H1 (cell line): Measurements from ENCODE around the gene MCF2L2. TPM values are rescaled to one million over a fixed set of nuclear protein-coding genes. Genes with fewer than 3 reads are reported as not detected.

Experiments used
- CBX8 ChIP-seq: fragments of 300-800, 300-1000 bp; sonication (generic); IDR thresholded peaks from 2 replicates; pipeline ENCODE4 v1.7.1; 2016; ENCODE audit warnings: low read depth, low read length, borderline replicate concordance
- GABPA ChIP-seq: IDR thresholded peaks from 2 replicates; pipeline ENCODE4 v1.6.1; 2011; ENCODE audit warnings: mild to moderate bottlenecking, low read length, moderate library complexity, borderline replicate concordance; ENCODE audit not compliant: insufficient read depth
- MAX ChIP-seq: IDR thresholded peaks from 2 replicates; pipeline ENCODE4 v1.6.1; 2012; ENCODE audit warnings: inconsistent platforms
- NRF1 ChIP-seq: IDR thresholded peaks from 2 replicates; pipeline ENCODE4 v1.6.1; 2011; ENCODE audit warnings: mild to moderate bottlenecking, low read depth, low read length, improper control_type of control experiment
- RBBP5 ChIP-seq: IDR thresholded peaks from 2 replicates; pipeline ENCODE4 v1.7.1; 2012; ENCODE audit warnings: low read depth, mild to moderate bottlenecking, inconsistent platforms, low read length, moderate library complexity, borderline replicate concordance
- RFX5 ChIP-seq: IDR thresholded peaks from 2 replicates; pipeline ENCODE4 v1.6.1; 2011; ENCODE audit warnings: low read depth, low read length, improper control_type of control experiment, borderline replicate concordance
- TEAD4 ChIP-seq: IDR thresholded peaks from 2 replicates; pipeline ENCODE4 v1.6.1; 2012; ENCODE audit warnings: low read depth, low read length, inconsistent platforms, mixed read lengths
- polyA plus RNA-seq, 7 experiments: library from polyadenylated mRNA; depleted of rRNA in 3 of 7; stranded (reverse) in 5 of 7; unstranded in 2 of 7; fragments of >200 nt in 5 of 7; fragments of 200-250 nt in 2 of 7; gene quantifications; 1 replicate in 5 of 7; 2 replicates in 1 of 7; 4 replicates in 1 of 7; pipeline versions ENCODE4 v1.2.1 to v1.2.3, GENCODE V29; 2011 to 2013; ENCODE audit warnings: missing spikeins in 2 of 7, mixed read lengths in 2 of 7
- total RNA-seq: library from RNA; stranded (reverse); fragmentation: NEBNext Ultra II Directional; extraction: Animal tissue kit (Norgen Biotek cat#: 25700); gene quantifications from 2 replicates; pipeline ENCODE4 v1.2.1, GENCODE V29; 2021

The MCF2L2 gene
- total and polyA plus RNA-seq, 2 of the 8 experiments (the other 6 are each of a cell fraction or from before 2014, with no cell fraction given) = 4.1 to 13.7 TPM

- TF ChIP-seq TEAD4 = no peak
- TF ChIP-seq MAX = no peak
- TF ChIP-seq RBBP5 = no peak
- no peak for TF ChIP-seq NRF1
- no peak for TF ChIP-seq RFX5
- no peak for TF ChIP-seq CBX8
- TF ChIP-seq GABPA = no peak
Observed at GRCh38 chr3:183224180-183224970, 204.0 kb downstream of the MCF2L2 start (continued).
